ENCODE data around the gene FRMD8. TPM values are rescaled to one million over a fixed set of nuclear protein-coding genes. Genes with fewer than 3 reads are reported as not detected.

FRMD8 gene
- total and polyA plus RNA-seq, 2 of the 8 experiments (the other 6 are each of a cell fraction or from before 2014, with no cell fraction given): 15.0 to 19.2 TPM

DNA sequence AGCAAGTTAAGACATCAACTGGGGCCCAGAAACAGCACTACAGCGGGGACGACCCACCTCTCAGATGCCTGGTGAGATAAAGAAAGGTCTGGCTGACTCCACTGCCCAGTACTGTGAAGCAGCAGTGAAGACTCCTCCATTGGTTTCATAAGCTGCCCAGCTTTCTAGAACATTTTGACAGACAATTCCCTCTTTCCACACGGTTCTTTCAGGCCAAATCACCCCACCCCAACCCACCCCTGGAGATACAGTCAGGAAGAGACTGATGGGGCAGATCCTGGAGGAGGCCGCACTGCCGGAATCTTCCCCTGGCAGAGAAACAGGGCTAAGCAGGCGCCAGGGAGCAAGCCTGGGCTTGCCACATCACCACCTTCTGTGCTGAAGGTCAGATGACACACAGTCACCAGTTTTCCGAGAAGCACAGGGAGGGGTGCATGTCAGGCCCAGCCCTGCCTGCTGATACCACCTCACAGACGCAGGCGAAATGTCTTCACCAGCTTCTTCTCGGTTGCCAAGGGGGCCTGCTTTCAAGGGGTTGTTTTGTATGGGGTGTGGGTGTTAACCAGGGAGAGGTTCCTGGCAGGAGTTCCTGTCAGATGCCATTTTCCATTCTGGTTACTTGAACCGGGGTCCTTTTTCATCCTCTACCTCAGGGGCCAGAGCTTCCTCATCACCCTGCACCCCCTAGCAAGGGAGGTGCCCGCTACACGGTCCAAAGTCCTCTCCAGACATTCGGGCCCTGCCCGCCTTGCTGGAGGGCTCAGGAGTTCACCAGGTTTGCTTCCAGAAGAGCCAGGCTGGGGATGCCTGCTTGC lies 34.7 kb downstream of the FRMD8 start:
- DNase-seq (ENCODE audit: low read depth in 1 of 2, low spot score in 2 of 2): peak in 1 of 2 experiments; percentile 60
- H3K79me1 ChIP-seq (ENCODE audit: low read depth, low read length): peaks cover 5% of the 10 kb centered on the region; the same call in 1 of the 2 replicates
- no peak overlapping the region for H3K23ac ChIP-seq (ENCODE audit: insufficient read length)
- H3K4me3 ChIP-seq (ENCODE audit: extremely low read depth in 1 of 4, insufficient read depth in 2 of 4, low read depth in 3 of 4, low read length in 4 of 4): peak overlapping the region in 3 of 4 experiments; percentile 43 to 70 (median 56); a peak in 5 of 8 replicates
- H2BK5ac ChIP-seq (ENCODE audit: low read depth, low read length): peak overlapping the region; percentile 99
- H3K79me2 ChIP-seq (ENCODE audit: control insufficient read depth in 1 of 2, insufficient read depth in 2 of 2, low read length in 2 of 2): peaks cover 3 to 30% of the 10 kb centered on the region in 2 experiments
- H3K23me2 ChIP-seq (ENCODE audit: low read depth, low read length): peaks cover 22% of the 10 kb centered on the region; the same call in 1 of the 2 replicates
- peak overlapping the region; percentile 96 for H4K91ac ChIP-seq (replicated peaks; ENCODE audit: insufficient read length, low read length)
- ChIA-PET CTCF (ENCODE audit: partially characterized antibody) (interaction anchor here (0.6 to 22.8 kb wide), 9 partner anchors 9 to 438 kb away, joined by 3 to 430 read pairs (median 3); no protein-coding TSS in a partner anchor), POLR2A (ENCODE audit: partially characterized antibody) (interaction anchor here (0.8 to 20.8 kb wide), 18 partner anchors 7 to 84 kb away, joined by 3 to 826 read pairs (median 7); partner anchors contain the start of gene MALAT1)
- H3K4me1 ChIP-seq (replicated peaks in 1 of 4; ENCODE audit: control insufficient read depth in 3 of 4, insufficient read depth in 4 of 4, low read length in 3 of 4): peaks cover 35 to 77% (median 49%) of the 10 kb centered on the region in 4 experiments
- H3K18ac ChIP-seq (ENCODE audit: extremely low read depth, low read length): peak overlapping the region; percentile 88
- H3K36me3 ChIP-seq (ENCODE audit: control insufficient read depth in 2 of 4, insufficient read depth in 4 of 4, low read length in 3 of 4): no peaks in the 10 kb centered on the region
- H2AK5ac ChIP-seq (ENCODE audit: low read depth, low read length): peak overlapping the region; percentile 18
- H3K9me3 ChIP-seq (ENCODE audit: insufficient read depth in 2 of 2, low read depth in 1 of 2, low read length in 1 of 2): no peaks in the 10 kb centered on the region
- H2BK12ac ChIP-seq (ENCODE audit: low read depth, low read length): peak overlapping the region; percentile 91
- H2BK15ac ChIP-seq (ENCODE audit: low read length): no peak overlapping the region
- H3K4ac ChIP-seq (replicated peaks; ENCODE audit: insufficient read length, low read depth, low read length): peak overlapping the region; percentile 55
- no peak overlapping the region; a peak in 1 of 7 replicates for H3K9ac ChIP-seq (replicated peaks in 1 of 4; ENCODE audit: extremely low read depth in 1 of 4, low read depth in 3 of 4, low read length in 3 of 4)
- H2BK20ac ChIP-seq (ENCODE audit: low read length): peak overlapping the region; percentile 94
- H3K27ac ChIP-seq (ENCODE audit: low read depth, low read length): peak overlapping the region; percentile 64
- H4K8ac ChIP-seq (ENCODE audit: extremely low read depth, insufficient read depth, low read length): peak overlapping the region; percentile 86; the same call in 1 of the 2 replicates
- H3K56ac ChIP-seq (replicated peaks; ENCODE audit: insufficient read length, low read depth, low read length): peak overlapping the region; percentile 16
- no peaks in the 10 kb centered on the region; a peak in 1 of 7 replicates for H3K27me3 ChIP-seq (replicated peaks in 1 of 4; ENCODE audit: control insufficient read depth in 3 of 4, extremely low read depth in 1 of 4, insufficient read depth in 3 of 4, low read length in 3 of 4)
- H2AFZ ChIP-seq (ENCODE audit: low read length): no peak overlapping the region
- 76% methylated on average over 15 of the region's 15 CpGs; no CpG with 5 or more reads in 1 of the 2 experiments for WGBS, 2 experiments (ENCODE audit: extremely low coverage in 1 of 2, insufficient coverage in 1 of 2, insufficient read length in 1 of 2, insufficient replicate concordance in 2 of 2, low coverage in 1 of 2, low lambda C conversion rate in 2 of 2, missing lambda C conversion rate in 1 of 2)
- peak overlapping the region; percentile 49 for H4K5ac ChIP-seq (ENCODE audit: insufficient read length, low read depth, low read length)
- H4K20me1 ChIP-seq (replicated peaks in 1 of 2; ENCODE audit: control insufficient read depth in 1 of 2, insufficient read depth in 2 of 2, low read length in 2 of 2): peaks cover 4 to 7% of the 10 kb centered on the region in 2 experiments
- no peak for FAIRE-seq
- no peak overlapping the region for H3K14ac ChIP-seq (ENCODE audit: insufficient read length)
- TF ChIP-seq SP1 (IDR thresholded peaks at IDR 0.05; ENCODE audit: low read depth, low read length) (0 out of 2 replicates have a peak, but pooled peaks have one; percentile 35), POLR2AphosphoS5 (IDR thresholded peaks at IDR 0.05; ENCODE audit: low read depth, low read length) (peak; percentile 68), EP300 (IDR thresholded peaks at IDR 0.05; ENCODE audit: borderline replicate concordance in 1 of 2, low read depth in 2 of 2, low read length in 2 of 2) (peak in 1 of 2 experiments; percentile 28; a peak in 1 of 3 replicates), CREB1 (IDR thresholded peaks at IDR 0.05) (0 out of 2 replicates have a peak, but pooled peaks have one; percentile 13), POLR2A (IDR thresholded peaks at IDR 0.05; ENCODE audit: control extremely low read depth in 1 of 2, low read depth in 2 of 2, low read length in 2 of 2) (no peak), EZH2 (IDR thresholded peaks at IDR 0.05; ENCODE audit: low read depth, low read length, severe bottlenecking) (no peak), RNF2 (IDR thresholded peaks at IDR 0.05; ENCODE audit: borderline replicate concordance, low read depth, low read length, missing control alignments, poor library complexity, severe bottlenecking) (no peak), TAF7 (optimal IDR thresholded peaks at IDR 0.05; ENCODE audit: borderline replicate concordance, low read depth, low read length) (peak; percentile 40), TAF1 (IDR thresholded peaks at IDR 0.05; ENCODE audit: low read depth, low read length) (peak; percentile 48; the same call in 1 of the 2 replicates)
- TF ChIP-seq, protein P1, sequence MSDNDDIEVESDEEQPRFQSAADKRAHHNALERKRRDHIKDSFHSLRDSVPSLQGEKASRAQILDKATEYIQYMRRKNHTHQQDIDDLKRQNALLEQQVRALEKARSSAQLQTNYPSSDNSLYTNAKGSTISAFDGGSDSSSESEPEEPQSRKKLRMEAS (IDR thresholded peaks at IDR 0.05): no peak
- H2BK120ac ChIP-seq (replicated peaks; ENCODE audit: low read depth, low read length): peak overlapping the region; percentile 97
- H3K4me2 ChIP-seq (ENCODE audit: insufficient read depth in 1 of 2, low read depth in 2 of 2, low read length in 2 of 2): peak overlapping the region; percentile 62 to 85

Data from H1 (cell line).